Choroid plexus epithelial cell (primary cell): ENCODE results near the gene ASTN2.
"Not testable (repeated sequence)": the region's sequence is repeated elsewhere in the genome, so short reads cannot be mapped to it uniquely, and the experiment has no call there.

ENCODE experiments used
- DNase-seq: peaks from one replicate; pipeline ENCODE4 v3.0.0-alpha.2; 2010; ENCODE audit warnings: low read depth
- H3K4me3 ChIP-seq: 2 replicates; pipeline ENCODE4 v1.5.1; 2011; ENCODE audit warnings: low read depth, mild to moderate bottlenecking, control low read depth, low read length, moderate library complexity
- TF ChIP-seq, protein P1 (sequence below): conservative IDR thresholded peaks from 2 replicates; pipeline ENCODE4 v1.5.1; 2011; ENCODE audit warnings: low read depth, mild to moderate bottlenecking, control low read depth, inconsistent platforms, low read length, moderate library complexity

Gene ASTN2

DNA sequence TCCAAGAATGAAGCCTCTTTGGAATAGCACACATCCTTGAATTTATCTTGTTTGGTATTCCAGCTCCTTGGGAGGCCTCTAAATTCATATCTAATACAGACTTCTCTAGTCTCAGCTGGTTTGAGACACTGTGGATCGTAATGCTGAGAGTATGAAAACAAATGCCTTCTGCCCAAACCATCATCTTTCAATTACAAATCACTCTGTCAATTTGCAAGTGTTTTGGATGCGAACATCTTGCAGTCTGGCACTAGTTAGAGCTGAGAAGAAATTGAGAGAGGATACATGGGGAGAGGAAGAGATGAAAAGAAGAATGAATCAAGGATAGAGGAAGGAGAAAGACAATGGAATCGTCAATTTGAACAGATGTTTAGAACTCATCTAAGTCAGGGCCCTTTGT is 342.6 kb downstream of the ASTN2 start:
- no peak for DNase-seq
- TF ChIP-seq, protein P1, sequence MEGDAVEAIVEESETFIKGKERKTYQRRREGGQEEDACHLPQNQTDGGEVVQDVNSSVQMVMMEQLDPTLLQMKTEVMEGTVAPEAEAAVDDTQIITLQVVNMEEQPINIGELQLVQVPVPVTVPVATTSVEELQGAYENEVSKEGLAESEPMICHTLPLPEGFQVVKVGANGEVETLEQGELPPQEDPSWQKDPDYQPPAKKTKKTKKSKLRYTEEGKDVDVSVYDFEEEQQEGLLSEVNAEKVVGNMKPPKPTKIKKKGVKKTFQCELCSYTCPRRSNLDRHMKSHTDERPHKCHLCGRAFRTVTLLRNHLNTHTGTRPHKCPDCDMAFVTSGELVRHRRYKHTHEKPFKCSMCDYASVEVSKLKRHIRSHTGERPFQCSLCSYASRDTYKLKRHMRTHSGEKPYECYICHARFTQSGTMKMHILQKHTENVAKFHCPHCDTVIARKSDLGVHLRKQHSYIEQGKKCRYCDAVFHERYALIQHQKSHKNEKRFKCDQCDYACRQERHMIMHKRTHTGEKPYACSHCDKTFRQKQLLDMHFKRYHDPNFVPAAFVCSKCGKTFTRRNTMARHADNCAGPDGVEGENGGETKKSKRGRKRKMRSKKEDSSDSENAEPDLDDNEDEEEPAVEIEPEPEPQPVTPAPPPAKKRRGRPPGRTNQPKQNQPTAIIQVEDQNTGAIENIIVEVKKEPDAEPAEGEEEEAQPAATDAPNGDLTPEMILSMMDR = no peak
- no peak overlapping the region for H3K4me3 ChIP-seq

DNA sequence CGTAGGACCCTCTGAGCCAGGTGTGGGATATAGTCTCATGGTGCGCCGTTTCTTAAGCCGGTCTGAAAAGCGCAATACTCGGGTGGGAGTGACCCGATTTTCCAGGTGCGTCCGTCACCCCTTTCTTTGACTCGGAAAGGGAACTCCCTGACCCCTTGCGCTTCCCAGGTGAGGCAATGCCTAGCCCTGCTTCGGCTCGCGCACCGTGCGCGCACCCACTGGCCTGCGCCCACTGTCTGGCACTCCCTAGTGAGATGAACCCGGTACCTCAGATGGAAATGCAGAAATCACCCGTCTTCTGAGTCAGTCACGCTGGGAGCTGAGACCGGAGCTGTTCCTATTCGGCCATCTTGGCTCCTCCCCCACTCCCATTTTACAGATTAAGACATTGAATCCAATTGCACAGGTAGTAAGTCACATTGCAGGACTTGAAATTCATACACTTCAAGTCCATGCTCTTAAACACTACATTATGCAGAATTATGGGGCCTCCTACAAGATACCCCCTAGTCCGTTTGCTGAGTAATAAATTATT is 343.1 kb downstream of the ASTN2 start:
- DNase-seq, H3K4me3 ChIP-seq: not testable (repeated sequence)

DNA sequence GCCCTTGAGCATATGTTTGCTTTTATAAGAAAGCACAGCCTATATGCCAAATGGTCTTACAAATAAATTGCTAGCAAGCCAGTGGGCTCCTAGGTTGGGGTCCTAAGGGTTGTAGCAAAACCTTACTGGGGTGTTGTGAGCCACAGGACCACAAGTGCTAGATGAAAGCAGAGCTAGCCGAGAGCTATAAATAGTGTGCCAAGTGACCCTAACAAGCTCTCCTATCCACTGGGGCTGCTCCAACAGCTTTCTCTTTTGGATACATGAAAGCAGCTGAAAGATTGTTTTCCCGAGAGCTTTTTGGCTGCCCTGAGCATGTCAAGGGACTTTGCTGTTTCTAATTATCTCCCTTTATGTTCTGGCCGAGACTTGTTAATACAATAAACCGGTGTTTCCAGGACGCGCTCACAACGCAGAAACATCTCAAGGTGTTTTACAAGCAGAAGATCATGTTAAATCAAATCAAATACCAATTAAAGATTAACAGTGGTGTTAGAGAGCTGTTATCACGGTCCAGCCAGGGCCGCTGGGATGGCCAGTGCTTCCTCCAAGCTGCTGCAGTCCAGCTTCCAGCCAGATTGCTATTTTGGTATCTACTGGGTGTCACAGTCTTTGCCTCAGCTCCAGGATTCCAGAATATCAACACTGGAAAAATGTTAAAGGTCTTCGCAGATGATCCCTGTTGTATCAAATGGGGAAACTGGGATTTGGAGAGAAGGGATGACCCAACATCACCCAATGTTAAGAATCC is 351.0 kb downstream of the ASTN2 start:
- no peak for DNase-seq
- TF ChIP-seq, protein P1 = no peak
- H3K4me3 ChIP-seq = no peak overlapping the region

DNA sequence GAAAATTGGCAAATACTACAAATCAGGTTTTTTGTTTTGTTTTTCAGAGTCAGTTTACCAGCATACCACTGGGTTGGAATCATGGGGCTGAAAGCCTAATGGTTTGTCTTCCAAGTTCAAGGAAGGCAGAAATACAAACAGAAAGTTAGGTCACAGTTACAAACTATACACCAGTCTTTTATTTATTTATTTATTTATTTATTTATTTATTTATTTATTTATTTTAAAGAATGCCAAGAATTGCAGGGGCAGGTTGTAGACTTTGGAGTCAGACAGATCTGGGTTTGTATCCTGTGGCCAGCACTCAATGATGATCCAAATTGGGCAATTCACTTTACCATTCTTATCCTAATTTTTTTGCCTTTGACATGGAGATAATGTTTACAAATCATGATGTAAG is 353.9 kb downstream of the ASTN2 start:
- DNase-seq = no peak
- H3K4me3 ChIP-seq = no peak overlapping the region
- TF ChIP-seq, protein P1 = no peak

DNA sequence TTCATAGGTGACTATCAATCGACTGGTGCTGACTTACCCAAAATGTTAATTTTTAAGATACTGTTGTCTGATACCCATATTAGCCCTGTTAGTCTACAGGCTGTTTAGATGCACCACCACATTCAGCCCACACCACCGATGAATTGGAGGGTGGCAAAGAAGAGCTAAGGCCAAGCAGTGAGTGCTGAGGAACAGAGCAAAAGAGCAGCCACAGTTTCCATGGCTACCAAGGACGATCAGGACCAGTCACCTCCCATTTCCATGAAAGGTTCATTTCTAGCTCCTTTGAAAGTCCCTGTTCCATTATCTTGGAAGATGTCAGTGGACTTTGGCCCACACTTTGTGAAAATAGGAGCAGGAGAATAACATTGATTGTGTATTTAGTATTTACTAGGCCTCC is 364.9 kb downstream of the ASTN2 start:
- no peak for DNase-seq
- TF ChIP-seq, protein P1 = no peak
- no peak overlapping the region for H3K4me3 ChIP-seq

DNA sequence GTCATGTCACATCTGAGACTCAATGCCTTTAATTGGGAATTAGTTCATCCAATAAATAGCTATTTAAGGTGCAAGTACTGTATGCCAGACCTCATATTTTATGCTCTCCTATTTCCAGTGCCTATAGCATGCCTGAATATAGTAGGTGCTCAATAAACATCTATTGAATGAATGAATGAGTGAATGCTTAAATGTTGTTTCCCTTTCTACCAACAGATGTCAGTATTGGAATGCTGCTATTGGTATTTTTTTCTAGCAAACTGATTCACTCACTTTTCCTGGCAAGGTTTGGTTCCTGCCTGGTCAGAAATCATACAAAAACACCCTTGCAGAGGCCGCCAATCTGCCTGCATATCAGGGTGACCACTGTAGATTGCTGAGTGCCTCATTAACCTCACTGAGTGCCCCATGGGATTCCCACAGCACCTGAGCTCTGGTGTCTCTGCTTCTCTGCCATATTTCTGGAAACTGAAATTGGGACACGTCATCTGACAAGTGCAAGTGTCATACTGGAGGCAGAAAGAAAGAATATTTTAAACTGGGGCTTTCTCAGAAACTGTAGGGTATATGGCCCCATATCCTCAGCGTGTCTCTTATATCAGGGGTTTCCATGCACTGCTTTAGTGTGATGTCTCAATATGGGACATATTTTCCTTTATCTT is 368.1 kb downstream of the ASTN2 start:
- peak; percentile 13 for DNase-seq
- H3K4me3 ChIP-seq = no peak overlapping the region
- TF ChIP-seq, protein P1 = peak; percentile 43

DNA sequence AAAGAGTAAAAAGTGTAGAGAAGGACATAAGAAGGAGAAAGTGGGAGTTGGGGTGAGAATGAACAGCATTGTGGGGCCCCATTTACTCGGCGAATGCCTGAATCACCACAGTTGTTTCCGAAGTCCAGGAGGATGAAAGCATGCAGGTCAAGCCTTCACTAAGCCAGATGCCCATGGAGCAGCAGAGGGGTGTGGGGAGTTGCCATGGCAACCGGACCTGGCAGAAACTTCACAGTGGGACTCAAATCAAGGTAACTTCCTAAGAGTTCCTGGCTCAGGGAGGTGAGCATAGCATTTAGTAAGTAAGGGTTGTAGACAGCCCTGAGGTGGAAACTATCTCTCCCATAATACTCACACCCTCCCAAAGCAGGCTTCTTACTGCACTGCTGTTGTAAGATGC is 370.6 kb downstream of the ASTN2 start:
- DNase-seq = no peak
- TF ChIP-seq, protein P1 = no peak
- H3K4me3 ChIP-seq = no peak overlapping the region
